ENCODE results near the gene HTR3D.
"Not testable (repeated sequence)": the region's sequence is repeated elsewhere in the genome, so short reads cannot be mapped to it uniquely, and the experiment has no call there.

HTR3D gene

GRCh38 chr3:184003187-184003967 lies 28.2 kb upstream of the HTR3D start:
- Histone ChIP-seq H3K27me3 (ENCODE audit: control insufficient read depth, insufficient read depth, low read length, poor library complexity, severe bottlenecking) (no peaks in the 10 kb centered on the region), H3K4me3 (ENCODE audit: insufficient read depth, low read depth, low read length) (no peak overlapping the region), H3K27ac (ENCODE audit: insufficient read depth, low read depth, low read length, poor library complexity, severe bottlenecking) (no peak overlapping the region), H3K9me3 (ENCODE audit: control insufficient read depth, low read length) (no peaks in the 10 kb centered on the region), H3K36me3 (ENCODE audit: control insufficient read depth, insufficient read depth, low read length) (no peaks in the 10 kb centered on the region), H3K4me1 (ENCODE audit: control insufficient read depth, insufficient read depth, low read length) (no peaks in the 10 kb centered on the region)
- WGBS, 2 experiments: 93 to 94% methylated on average over 5 of the region's 5 CpGs

GRCh38 chr3:184004476-184004875 lies 27.1 kb upstream of the HTR3D start:
- Histone ChIP-seq H3K4me3 (ENCODE audit: insufficient read depth, low read depth, low read length) (no peak overlapping the region), H3K27ac (ENCODE audit: insufficient read depth, low read depth, low read length, poor library complexity, severe bottlenecking) (no peak overlapping the region), H3K27me3 (ENCODE audit: control insufficient read depth, insufficient read depth, low read length, poor library complexity, severe bottlenecking) (no peaks in the 10 kb centered on the region), H3K4me1 (ENCODE audit: control insufficient read depth, insufficient read depth, low read length) (no peaks in the 10 kb centered on the region), H3K9me3 (ENCODE audit: control insufficient read depth, low read length) (no peaks in the 10 kb centered on the region), H3K36me3 (ENCODE audit: control insufficient read depth, insufficient read depth, low read length) (no peaks in the 10 kb centered on the region)
- 93 to 100% methylated on average over 1 to 2 of the region's 2 CpGs for WGBS, 2 experiments

- Histone ChIP-seq H3K27ac (ENCODE audit: insufficient read depth, low read depth, low read length, poor library complexity, severe bottlenecking) (no peak overlapping the region), H3K36me3 (ENCODE audit: control insufficient read depth, insufficient read depth, low read length) (no peaks in the 10 kb centered on the region), H3K9me3 (ENCODE audit: control insufficient read depth, low read length) (no peaks in the 10 kb centered on the region), H3K4me1 (ENCODE audit: control insufficient read depth, insufficient read depth, low read length) (no peaks in the 10 kb centered on the region), H3K4me3 (ENCODE audit: insufficient read depth, low read depth, low read length) (no peak overlapping the region), H3K27me3 (ENCODE audit: control insufficient read depth, insufficient read depth, low read length, poor library complexity, severe bottlenecking) (no peaks in the 10 kb centered on the region)
- 87 to 90% methylated on average over 11 of the region's 11 CpGs for WGBS, 2 experiments
These were observed 25.5 kb upstream of the HTR3D start for GRCh38 chr3:184005941-184006507.

- WGBS, 2 experiments: 90 to 93% methylated on average over 11 of the region's 11 CpGs
- not testable (repeated sequence) for H3K9me3 ChIP-seq (ENCODE audit: control insufficient read depth, low read length)
These were observed 24.3 kb upstream of the HTR3D start for GRCh38 chr3:184007143-184007813.

GRCh38 chr3:184008161-184008560 lies 23.4 kb upstream of the HTR3D start:
- Histone ChIP-seq H3K9me3 (ENCODE audit: control insufficient read depth, low read length) (no peaks in the 10 kb centered on the region), H3K4me3 (ENCODE audit: insufficient read depth, low read depth, low read length) (no peak overlapping the region), H3K27me3 (ENCODE audit: control insufficient read depth, insufficient read depth, low read length, poor library complexity, severe bottlenecking) (no peaks in the 10 kb centered on the region), H3K4me1 (ENCODE audit: control insufficient read depth, insufficient read depth, low read length) (no peaks in the 10 kb centered on the region), H3K27ac (ENCODE audit: insufficient read depth, low read depth, low read length, poor library complexity, severe bottlenecking) (no peak overlapping the region), H3K36me3 (ENCODE audit: control insufficient read depth, insufficient read depth, low read length) (peaks cover 5% of the 10 kb centered on the region)
- WGBS, 2 experiments: 81 to 96% methylated on average over 2 to 3 of the region's 3 CpGs

More at GRCh38 chr3:184007143-184007813, 24.3 kb upstream of the HTR3D start:
- H3K4me1 ChIP-seq (ENCODE audit: control insufficient read depth, insufficient read depth, low read length); H3K27ac ChIP-seq (ENCODE audit: insufficient read depth, low read depth, low read length, poor library complexity, severe bottlenecking); H3K36me3 ChIP-seq (ENCODE audit: control insufficient read depth, insufficient read depth, low read length); H3K27me3 ChIP-seq (ENCODE audit: control insufficient read depth, insufficient read depth, low read length, poor library complexity, severe bottlenecking); H3K4me3 ChIP-seq (ENCODE audit: insufficient read depth, low read depth, low read length): not testable (repeated sequence)

GRCh38 chr3:184011230-184011876 lies 20.2 kb upstream of the HTR3D start:
- 100% methylated on average over 2 to 3 of the region's 4 CpGs for WGBS, 2 experiments
- H3K27ac ChIP-seq (ENCODE audit: insufficient read depth, low read depth, low read length, poor library complexity, severe bottlenecking): no peak overlapping the region
- H3K4me1 ChIP-seq (ENCODE audit: control insufficient read depth, insufficient read depth, low read length): peaks cover 5% of the 10 kb centered on the region
- H3K9me3 ChIP-seq (ENCODE audit: control insufficient read depth, low read length): no peaks in the 10 kb centered on the region
- H3K4me3 ChIP-seq (ENCODE audit: insufficient read depth, low read depth, low read length): no peak overlapping the region
- H3K27me3 ChIP-seq (ENCODE audit: control insufficient read depth, insufficient read depth, low read length, poor library complexity, severe bottlenecking): no peaks in the 10 kb centered on the region
- peaks cover 10% of the 10 kb centered on the region for H3K36me3 ChIP-seq (ENCODE audit: control insufficient read depth, insufficient read depth, low read length)

GRCh38 chr3:184011937-184012889 lies 19.3 kb upstream of the HTR3D start:
- Histone ChIP-seq H3K36me3 (ENCODE audit: control insufficient read depth, insufficient read depth, low read length) (peaks cover 10% of the 10 kb centered on the region), H3K27me3 (ENCODE audit: control insufficient read depth, insufficient read depth, low read length, poor library complexity, severe bottlenecking) (no peaks in the 10 kb centered on the region), H3K4me1 (ENCODE audit: control insufficient read depth, insufficient read depth, low read length) (peaks cover 8% of the 10 kb centered on the region), H3K27ac (ENCODE audit: insufficient read depth, low read depth, low read length, poor library complexity, severe bottlenecking) (no peak overlapping the region), H3K4me3 (ENCODE audit: insufficient read depth, low read depth, low read length) (no peak overlapping the region), H3K9me3 (ENCODE audit: control insufficient read depth, low read length) (no peaks in the 10 kb centered on the region)
- 93 to 95% methylated on average over 6 of the region's 6 CpGs for WGBS, 2 experiments

GRCh38 chr3:184015381-184016019 lies 16.0 kb upstream of the HTR3D start:
- WGBS, 2 experiments: 90 to 92% methylated on average over 9 to 10 of the region's 10 CpGs
- Histone ChIP-seq H3K36me3 (ENCODE audit: control insufficient read depth, insufficient read depth, low read length) (peaks cover 10% of the 10 kb centered on the region), H3K4me3 (ENCODE audit: insufficient read depth, low read depth, low read length) (no peak overlapping the region), H3K9me3 (ENCODE audit: control insufficient read depth, low read length) (no peaks in the 10 kb centered on the region), H3K27me3 (ENCODE audit: control insufficient read depth, insufficient read depth, low read length, poor library complexity, severe bottlenecking) (no peaks in the 10 kb centered on the region), H3K27ac (ENCODE audit: insufficient read depth, low read depth, low read length, poor library complexity, severe bottlenecking) (no peak overlapping the region), H3K4me1 (ENCODE audit: control insufficient read depth, insufficient read depth, low read length) (peaks cover 8% of the 10 kb centered on the region)

- Histone ChIP-seq H3K27me3 (ENCODE audit: control insufficient read depth, insufficient read depth, low read length, poor library complexity, severe bottlenecking) (no peaks in the 10 kb centered on the region), H3K27ac (ENCODE audit: insufficient read depth, low read depth, low read length, poor library complexity, severe bottlenecking) (no peak overlapping the region), H3K4me3 (ENCODE audit: insufficient read depth, low read depth, low read length) (no peak overlapping the region), H3K4me1 (ENCODE audit: control insufficient read depth, insufficient read depth, low read length) (peaks cover 8% of the 10 kb centered on the region), H3K9me3 (ENCODE audit: control insufficient read depth, low read length) (no peaks in the 10 kb centered on the region), H3K36me3 (ENCODE audit: control insufficient read depth, insufficient read depth, low read length) (peaks cover 10% of the 10 kb centered on the region)
- 66 to 71% methylated on average over 5 of the region's 5 CpGs for WGBS, 2 experiments
These were observed 15.4 kb upstream of the HTR3D start for GRCh38 chr3:184016169-184016570.
